Measurements from ENCODE around the gene FAM118A.
"Not testable (repeated sequence)": the region's sequence is repeated elsewhere in the genome, so short reads cannot be mapped to it uniquely, and the experiment has no call there.

The FAM118A gene

GRCh38 chr22:45309422-45310227 is at the start of gene FAM118A:
TSS of gene FAM118A (plus strand) at chr22:45309934. CDS start at chr22:45322380, 12,446 bp downstream.
- peak; percentile 93 for DNase-seq (ENCODE audit: low spot score)

GRCh38 chr22:45260395-45260759 is 49.4 kb upstream of the FAM118A start:
- DNase-seq (ENCODE audit: low spot score), result not testable (repeated sequence)

GRCh38 chr22:45261407-45262088 is 48.2 kb upstream of the FAM118A start:
- no peak for DNase-seq (ENCODE audit: low spot score)

GRCh38 chr22:45262195-45262930 is 47.4 kb upstream of the FAM118A start:
- DNase-seq (ENCODE audit: low spot score), result no peak

- DNase-seq (ENCODE audit: low spot score), result no peak
Measured at GRCh38 chr22:45262931-45263462, 46.7 kb upstream of the FAM118A start.

GRCh38 chr22:45263463-45264269 is 46.1 kb upstream of the FAM118A start:
- DNase-seq (ENCODE audit: low spot score), result no peak

GRCh38 chr22:45265535-45265934 is 44.2 kb upstream of the FAM118A start:
- no peak for DNase-seq (ENCODE audit: low spot score)

- DNase-seq (ENCODE audit: low spot score), result peak; percentile 23
Measured at GRCh38 chr22:45268167-45268957, 41.4 kb upstream of the FAM118A start.

- peak; percentile 76 for DNase-seq (ENCODE audit: low spot score)
Measured at GRCh38 chr22:45268958-45269844, 40.5 kb upstream of the FAM118A start.

- no peak for DNase-seq (ENCODE audit: low spot score)
Measured at GRCh38 chr22:45270095-45271020, 39.4 kb upstream of the FAM118A start.

GRCh38 chr22:45271667-45272201 is 38.0 kb upstream of the FAM118A start:
- no peak for DNase-seq (ENCODE audit: low spot score)

- no peak for DNase-seq (ENCODE audit: low spot score)
Measured at GRCh38 chr22:45272498-45272897, 37.2 kb upstream of the FAM118A start.

- DNase-seq (ENCODE audit: low spot score), result peak; percentile 58
Measured at GRCh38 chr22:45273452-45274075, 36.2 kb upstream of the FAM118A start.

- DNase-seq (ENCODE audit: low spot score), result no peak
Measured at GRCh38 chr22:45276507-45277105, 33.1 kb upstream of the FAM118A start.

GRCh38 chr22:45277720-45278119 is 32.0 kb upstream of the FAM118A start:
- not testable (repeated sequence) for DNase-seq (ENCODE audit: low spot score)

- DNase-seq (ENCODE audit: low spot score), result no peak
Measured at GRCh38 chr22:45278125-45278524, 31.6 kb upstream of the FAM118A start.

- DNase-seq (ENCODE audit: low spot score), result peak; percentile 19
Measured at GRCh38 chr22:45280587-45280980, 29.1 kb upstream of the FAM118A start.
